GM19025 (cell line): ENCODE results near the gene LDLRAD4.

Experiments
- ATAC-seq: cut with Tn5 transposase; IDR thresholded peaks from one replicate; pipeline ENCODE4 v1.9.1; 2021; ENCODE audit warnings: mild to moderate bottlenecking, low read depth, moderate library complexity; ENCODE audit not compliant: unreplicated experiment

Gene LDLRAD4

GRCh38 chr18:13437796-13438506 lies 219.4 kb downstream of the LDLRAD4 start:
- ATAC-seq: no peak

- ATAC-seq: no peak
These were observed 220.0 kb downstream of the LDLRAD4 start for GRCh38 chr18:13438507-13439056.

- no peak for ATAC-seq
These were observed 220.9 kb downstream of the LDLRAD4 start for GRCh38 chr18:13439461-13439860.

GRCh38 chr18:13440277-13441248 lies 222.0 kb downstream of the LDLRAD4 start:
- ATAC-seq: no peak

- ATAC-seq: no peak
These were observed 223.2 kb downstream of the LDLRAD4 start for GRCh38 chr18:13441736-13442135.

- no peak for ATAC-seq
These were observed 223.9 kb downstream of the LDLRAD4 start for GRCh38 chr18:13442451-13442850.

- no peak for ATAC-seq
These were observed 225.0 kb downstream of the LDLRAD4 start for GRCh38 chr18:13443552-13443951.

- no peak for ATAC-seq
These were observed 226.1 kb downstream of the LDLRAD4 start for GRCh38 chr18:13444430-13445240.

GRCh38 chr18:13445241-13445897 lies 226.8 kb downstream of the LDLRAD4 start:
- no peak for ATAC-seq

- no peak for ATAC-seq
These were observed 227.5 kb downstream of the LDLRAD4 start for GRCh38 chr18:13446024-13446423.

GRCh38 chr18:13446610-13447461 lies 228.3 kb downstream of the LDLRAD4 start:
- no peak for ATAC-seq

- no peak for ATAC-seq
These were observed 229.2 kb downstream of the LDLRAD4 start for GRCh38 chr18:13447621-13448334.

- ATAC-seq: no peak
These were observed 229.8 kb downstream of the LDLRAD4 start for GRCh38 chr18:13448335-13448795.

GRCh38 chr18:13449651-13450050 lies 231.1 kb downstream of the LDLRAD4 start:
- ATAC-seq: no peak

- ATAC-seq: peak; percentile 46
These were observed 232.0 kb downstream of the LDLRAD4 start for GRCh38 chr18:13450289-13451212.

- no peak for ATAC-seq
These were observed 232.6 kb downstream of the LDLRAD4 start for GRCh38 chr18:13451213-13451540.

- ATAC-seq: no peak
These were observed 233.3 kb downstream of the LDLRAD4 start for GRCh38 chr18:13451661-13452387.
